Ishikawa (cell line): Measurements from ENCODE around the gene ADPRS.

Source experiments
- CEBPB ChIP-seq: IDR thresholded peaks from 2 replicates; pipeline ENCODE4 v1.6.1; 2012
- EP300 ChIP-seq: IDR thresholded peaks from 2 replicates; pipeline ENCODE4 v1.6.1; 2012; ENCODE audit warnings: borderline replicate concordance
- RAD21 ChIP-seq: IDR thresholded peaks from 2 replicates; pipeline ENCODE4 v1.6.1; 2012; ENCODE audit warnings: low read depth
- TAF1 ChIP-seq: IDR thresholded peaks from 2 replicates; pipeline ENCODE4 v1.6.1; 2012; ENCODE audit warnings: low read depth, mild to moderate bottlenecking
- TCF12 ChIP-seq: IDR thresholded peaks from 2 replicates; pipeline ENCODE4 v1.6.1; 2012; ENCODE audit warnings: low read depth
- YY1 ChIP-seq: IDR thresholded peaks from 2 replicates; pipeline ENCODE4 v1.6.1; 2012; ENCODE audit warnings: low read depth

DNA sequence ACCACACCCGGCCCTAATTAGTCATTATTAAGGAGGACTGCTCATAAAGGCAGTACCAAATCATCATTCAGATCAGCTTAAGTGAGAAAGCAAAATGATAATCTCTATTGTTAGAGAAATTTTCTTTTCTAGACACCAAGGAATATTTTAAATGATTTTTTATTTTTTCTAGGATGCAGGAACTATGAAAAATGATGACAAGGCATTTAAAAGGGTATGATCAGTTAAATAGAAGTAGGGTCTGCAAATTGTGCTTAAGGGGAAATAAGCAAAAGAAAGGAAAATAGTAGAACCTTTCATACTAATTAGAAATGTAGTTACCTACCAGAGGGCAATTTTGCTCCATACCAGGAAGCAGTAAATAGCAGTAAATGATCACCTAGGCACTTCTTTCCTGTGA is 26.4 kb upstream of the ADPRS start:
- no peak for TF ChIP-seq CEBPB
- TF ChIP-seq TCF12: no peak
- TF ChIP-seq EP300: no peak
- no peak for TF ChIP-seq TAF1
- no peak for TF ChIP-seq RAD21
- TF ChIP-seq YY1: no peak
